HG02973 (cell line): ENCODE measurements around the gene C1GALT1C1L.
A peak's percentile ranks its signal among the peaks of the same experiment; 100 is the strongest.
"Not testable (repeated sequence)": the region's sequence is repeated elsewhere in the genome, so short reads cannot be mapped to it uniquely, and the experiment has no call there.

Source experiments
- ATAC-seq: cut with Tn5 transposase; IDR thresholded peaks from one replicate; pipeline ENCODE4 v1.9.1; 2021; ENCODE audit warnings: moderate library complexity; ENCODE audit not compliant: unreplicated experiment

Gene C1GALT1C1L

GRCh38 chr2:43676322-43677050 lies at the start of gene C1GALT1C1L:
TSS of gene C1GALT1C1L (minus strand) at chr2:43676429. CDS start at chr2:43676322, 107 bp downstream.
- ATAC-seq: no peak

GRCh38 chr2:43725711-43726246 lies 49.5 kb upstream of the C1GALT1C1L start:
- no peak for ATAC-seq

GRCh38 chr2:43724728-43725526 lies 48.7 kb upstream of the C1GALT1C1L start:
- ATAC-seq: no peak

GRCh38 chr2:43718530-43719124 lies 42.4 kb upstream of the C1GALT1C1L start:
- peak; percentile 61 for ATAC-seq

GRCh38 chr2:43717322-43717721 lies 41.1 kb upstream of the C1GALT1C1L start:
- no peak for ATAC-seq

GRCh38 chr2:43715300-43716098 lies 39.3 kb upstream of the C1GALT1C1L start:
- ATAC-seq: no peak

- ATAC-seq: no peak
These were observed 37.9 kb upstream of the C1GALT1C1L start for GRCh38 chr2:43714164-43714563.

- ATAC-seq: no peak
These were observed 34.6 kb upstream of the C1GALT1C1L start for GRCh38 chr2:43710866-43711265.

GRCh38 chr2:43708891-43709290 lies 32.7 kb upstream of the C1GALT1C1L start:
- ATAC-seq: no peak

GRCh38 chr2:43708178-43708577 lies 31.9 kb upstream of the C1GALT1C1L start:
- ATAC-seq: no peak

- ATAC-seq: no peak
These were observed 31.2 kb upstream of the C1GALT1C1L start for GRCh38 chr2:43707255-43708015.

GRCh38 chr2:43701111-43701510 lies 24.9 kb upstream of the C1GALT1C1L start:
- no peak for ATAC-seq

- no peak for ATAC-seq
These were observed 23.5 kb upstream of the C1GALT1C1L start for GRCh38 chr2:43699761-43700160.

- not testable (repeated sequence) for ATAC-seq
These were observed 21.9 kb upstream of the C1GALT1C1L start for GRCh38 chr2:43698140-43698539.

GRCh38 chr2:43692428-43692994 lies 16.3 kb upstream of the C1GALT1C1L start:
- ATAC-seq: no peak

GRCh38 chr2:43689999-43690398 lies 13.8 kb upstream of the C1GALT1C1L start:
- no peak for ATAC-seq

- ATAC-seq: no peak
These were observed 9.1 kb upstream of the C1GALT1C1L start for GRCh38 chr2:43685357-43685756.

GRCh38 chr2:43677783-43678182 lies 1.6 kb upstream of the C1GALT1C1L start:
- not testable (repeated sequence) for ATAC-seq

GRCh38 chr2:43675646-43676321 lies 445 bp downstream of the C1GALT1C1L start:
- ATAC-seq: no peak
